Fibroblast of pulmonary artery (primary cell): Measurements from ENCODE around the gene EGFR.

ENCODE experiments used
- DNase-seq: peaks from one replicate; pipeline ENCODE4 v3.0.0-alpha.2; 2010; ENCODE audit warnings: low read depth
- H3K4me3 ChIP-seq: replicated peaks from 2 replicates; pipeline ENCODE4 v1.5.1; 2011; ENCODE audit warnings: low read depth, mild to moderate bottlenecking, control low read depth, low read length, moderate library complexity
- CTCF ChIP-seq: IDR thresholded peaks from 2 replicates; pipeline ENCODE4 v1.5.1; 2011; ENCODE audit warnings: mild to moderate bottlenecking, control low read depth, low read length, inconsistent platforms; ENCODE audit errors: missing control alignments

EGFR gene

GRCh38 chr7:55086413-55087201 lies 67.8 kb downstream of the EGFR start:
- DNase-seq: peak; percentile 79
- peak; percentile 1 for TF ChIP-seq CTCF
- peak overlapping the region; percentile 43 for H3K4me3 ChIP-seq

- TF ChIP-seq CTCF: no peak
- no peak overlapping the region for H3K4me3 ChIP-seq
Measured at GRCh38 chr7:55087521-55087961, 68.7 kb downstream of the EGFR start.

GRCh38 chr7:55088107-55088506 lies 69.3 kb downstream of the EGFR start:
- TF ChIP-seq CTCF: no peak
- H3K4me3 ChIP-seq: no peak overlapping the region
- no peak for DNase-seq

More at GRCh38 chr7:55087521-55087961, 68.7 kb downstream of the EGFR start:
- DNase-seq: no peak

DNA sequence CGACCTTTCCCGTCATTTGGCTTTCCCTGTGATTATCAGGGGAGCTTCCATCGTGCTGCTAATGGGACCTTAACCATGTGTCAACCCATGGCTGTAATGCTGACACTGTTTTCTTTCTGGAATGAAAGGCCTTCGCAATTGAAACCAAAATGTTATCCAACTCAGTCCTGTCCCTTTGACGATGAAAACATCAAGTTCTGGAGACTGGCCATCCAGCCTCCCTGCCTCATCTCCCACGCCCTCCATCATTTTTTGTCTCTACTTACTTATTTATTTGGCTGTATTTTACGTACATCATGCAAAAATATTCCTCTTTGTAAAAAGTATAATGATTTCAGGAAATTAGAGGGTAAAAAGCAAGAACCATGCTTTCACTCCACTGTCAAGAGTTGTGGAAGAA lies 69.8 kb downstream of the EGFR start:
- DNase-seq: no peak
- H3K4me3 ChIP-seq: no peak overlapping the region
- TF ChIP-seq CTCF: no peak

DNA sequence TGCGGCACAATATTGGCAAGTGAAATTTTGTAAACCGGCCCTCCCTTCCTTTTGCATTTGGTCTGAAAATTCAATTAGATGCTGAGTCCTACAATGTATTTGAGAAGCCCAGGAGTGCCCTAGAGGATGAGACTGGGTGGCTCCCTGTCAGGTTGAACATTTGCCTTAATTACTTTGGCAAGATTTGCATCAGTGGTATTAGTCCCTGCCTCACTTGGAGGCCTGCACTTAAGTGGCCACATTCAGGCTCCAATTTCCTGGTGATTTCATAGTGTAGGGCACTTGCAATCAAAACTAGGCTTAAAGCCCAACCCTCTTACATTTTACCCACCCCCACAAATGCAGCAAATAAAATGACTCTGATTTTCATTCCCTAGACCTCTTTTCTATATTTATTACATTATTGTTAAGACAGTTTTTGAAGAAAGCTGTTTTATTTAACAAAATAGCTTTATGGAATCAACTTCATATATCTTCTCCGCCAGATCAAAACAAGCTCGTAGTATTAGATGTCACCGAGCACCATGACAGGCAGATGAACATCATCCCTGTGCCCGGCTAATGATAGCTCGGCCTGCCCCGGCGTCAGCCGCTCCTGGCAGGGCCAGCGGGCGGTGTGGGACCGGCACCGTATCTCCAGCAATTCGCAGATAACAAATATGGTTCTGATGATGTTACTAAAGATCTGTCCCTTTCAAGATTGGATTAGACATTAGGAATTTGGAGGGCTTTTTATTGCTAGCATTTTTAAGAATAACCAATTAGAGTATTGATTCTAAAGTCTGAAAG lies 73.6 kb downstream of the EGFR start:
- DNase-seq: no peak
- H3K4me3 ChIP-seq: no peak overlapping the region
- no peak for TF ChIP-seq CTCF

GRCh38 chr7:55092975-55093373 lies 74.2 kb downstream of the EGFR start:
- no peak for TF ChIP-seq CTCF
- H3K4me3 ChIP-seq: no peak overlapping the region
- DNase-seq: no peak

DNA sequence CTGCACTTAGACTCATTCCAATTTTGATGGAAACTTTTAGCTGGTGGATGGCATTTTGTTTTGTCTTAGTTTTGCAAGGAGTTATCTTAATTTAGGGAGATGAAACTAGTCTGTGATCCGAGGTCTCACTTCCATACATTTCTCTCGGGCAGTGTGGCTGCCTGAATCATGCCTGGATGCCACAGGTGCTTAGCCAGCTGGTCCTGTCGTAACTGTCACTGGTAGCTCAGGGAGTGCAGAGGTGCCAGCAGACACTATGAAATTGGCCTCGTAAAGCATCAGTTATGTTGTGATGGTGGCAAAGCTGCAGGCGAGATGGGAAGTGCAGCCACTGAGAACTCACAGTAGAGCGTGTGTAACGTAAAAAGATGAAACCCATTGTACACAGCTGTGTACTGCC lies 74.9 kb downstream of the EGFR start:
- DNase-seq: no peak
- no peak overlapping the region for H3K4me3 ChIP-seq
- no peak for TF ChIP-seq CTCF
